SK-N-MC (cell line): ENCODE measurements around the gene MARK2.
A peak's percentile ranks its signal among the peaks of the same experiment; 100 is the strongest.
"Not testable (repeated sequence)": the region's sequence is repeated elsewhere in the genome, so short reads cannot be mapped to it uniquely, and the experiment has no call there.

Experiments used
- DNase-seq: peaks from one replicate; pipeline ENCODE4 v3.0.0-alpha.2; 2011; ENCODE audit warnings: low read depth, low spot score
- H3K27ac ChIP-seq: fragments of 200-600 bp; sonication (generic); 2 replicates; pipeline ENCODE4 v1.5.1; 2016; ENCODE audit warnings: mixed run types
- H3K36me3 ChIP-seq: fragments of 200-600 bp; sonication (generic); 2 replicates; pipeline ENCODE4 v1.6.1; 2017; ENCODE audit warnings: antibody characterized with exemption, low read length, mixed read lengths; ENCODE audit not compliant: insufficient read depth
- H3K4me3 ChIP-seq: fragments of 200-600 bp; sonication (generic); 2 replicates; pipeline ENCODE4 v1.5.1; 2016
- H3K9ac ChIP-seq: fragments of 200-600 bp; sonication (generic); 2 replicates; pipeline ENCODE4 v1.8.0; 2017; ENCODE audit warnings: mixed run types, mixed read lengths; ENCODE audit not compliant: insufficient read length
- H3K9me3 ChIP-seq: fragments of 200-600 bp; sonication (generic); 2 replicates; pipeline ENCODE4 v1.6.1; 2017; ENCODE audit warnings: low read depth, mild to moderate bottlenecking, antibody characterized with exemption, low read length, moderate library complexity, mixed read lengths
- EZH2 ChIP-seq: fragments of 200-600 bp; sonication (generic); IDR thresholded peaks from one replicate; pipeline ENCODE4 v1.6.1; 2017; ENCODE audit warnings: antibody characterized with exemption
- FOXP2 ChIP-seq: optimal IDR thresholded peaks from 2 replicates; pipeline ENCODE3; 2011; ENCODE audit warnings: mild to moderate bottlenecking, moderate library complexity; ENCODE audit not compliant: insufficient read depth; ENCODE audit errors: extremely low read length, control extremely low read depth
- POLR2AphosphoS5 ChIP-seq: IDR thresholded peaks from 2 replicates; pipeline ENCODE4 v1.6.1; 2012; ENCODE audit warnings: mild to moderate bottlenecking, low read depth, low read length, borderline replicate concordance

Gene MARK2

GRCh38 chr11:63838678-63839507 lies at the start of gene MARK2:
TSS of gene MARK2 (plus strand) at chr11:63839110. CDS start at chr11:63839507, 397 bp downstream.
- H3K36me3 ChIP-seq = peaks cover 13% of the 10 kb centered on the region
- TF ChIP-seq FOXP2 (no peak), EZH2 (no peak), POLR2AphosphoS5 (peak; percentile 75)
- peak within 1 kb of the TSS; percentile 93 for H3K9ac ChIP-seq
- peak within 1 kb of the TSS; percentile 60; the same call in 1 of the 2 replicates for H3K27ac ChIP-seq
- peak; percentile 94 for DNase-seq
- peak within 1 kb of the TSS; percentile 87 for H3K4me3 ChIP-seq
- H3K9me3 ChIP-seq = no peaks in the 10 kb centered on the region

- no peaks in the 10 kb centered on the region for H3K9me3 ChIP-seq
- no peak overlapping the region for H3K27ac ChIP-seq
- H3K4me3 ChIP-seq = no peak overlapping the region
- no peak for DNase-seq
- no peaks in the 10 kb centered on the region for H3K36me3 ChIP-seq
- no peak overlapping the region for H3K9ac ChIP-seq
- TF ChIP-seq EZH2 (no peak), FOXP2 (no peak), POLR2AphosphoS5 (no peak)
These were observed 47.3 kb upstream of the MARK2 start for GRCh38 chr11:63791495-63792167.

GRCh38 chr11:63793161-63793560 lies 45.7 kb upstream of the MARK2 start:
- no peaks in the 10 kb centered on the region for H3K36me3 ChIP-seq
- no peaks in the 10 kb centered on the region for H3K9me3 ChIP-seq
- no peak for TF ChIP-seq FOXP2
- no peak for TF ChIP-seq EZH2
- no peak for TF ChIP-seq POLR2AphosphoS5
- DNase-seq = no peak
- no peak overlapping the region for H3K4me3 ChIP-seq
- no peak overlapping the region for H3K27ac ChIP-seq
- no peak overlapping the region for H3K9ac ChIP-seq

GRCh38 chr11:63795066-63795465 lies 43.8 kb upstream of the MARK2 start:
- Histone ChIP-seq H3K9me3 (no peaks in the 10 kb centered on the region), H3K36me3 (no peaks in the 10 kb centered on the region)

GRCh38 chr11:63800921-63801320 lies 38.0 kb upstream of the MARK2 start:
- Histone ChIP-seq H3K27ac (no peak overlapping the region), H3K9ac (no peak overlapping the region), H3K36me3 (no peaks in the 10 kb centered on the region), H3K4me3 (no peak overlapping the region), H3K9me3 (no peaks in the 10 kb centered on the region)
- TF ChIP-seq EZH2 (no peak), FOXP2 (no peak), POLR2AphosphoS5 (no peak)
- DNase-seq = no peak

More at GRCh38 chr11:63795066-63795465, 43.8 kb upstream of the MARK2 start:
- no peak for DNase-seq
- H3K4me3 ChIP-seq = no peak overlapping the region
- no peak overlapping the region for H3K27ac ChIP-seq
- H3K9ac ChIP-seq = no peak overlapping the region
- TF ChIP-seq FOXP2 = no peak
- no peak for TF ChIP-seq POLR2AphosphoS5
- no peak for TF ChIP-seq EZH2

- H3K9ac ChIP-seq = no peak overlapping the region
- no peak overlapping the region for H3K4me3 ChIP-seq
- H3K36me3 ChIP-seq = no peaks in the 10 kb centered on the region
- DNase-seq = no peak
- TF ChIP-seq FOXP2 = no peak
- TF ChIP-seq POLR2AphosphoS5 = no peak
- no peak for TF ChIP-seq EZH2
- no peak overlapping the region for H3K27ac ChIP-seq
- H3K9me3 ChIP-seq = no peaks in the 10 kb centered on the region
These were observed 36.1 kb upstream of the MARK2 start for GRCh38 chr11:63802637-63803414.

- no peak for DNase-seq
- no peak for TF ChIP-seq EZH2
- TF ChIP-seq POLR2AphosphoS5 = no peak
- no peak for TF ChIP-seq FOXP2
- no peak overlapping the region for H3K27ac ChIP-seq
These were observed 34.7 kb upstream of the MARK2 start for GRCh38 chr11:63804259-63804658.

GRCh38 chr11:63805844-63806415 lies 33.0 kb upstream of the MARK2 start:
- H3K4me3 ChIP-seq = no peak overlapping the region
- TF ChIP-seq EZH2 (no peak), POLR2AphosphoS5 (no peak), FOXP2 (no peak)
- no peak for DNase-seq
- no peaks in the 10 kb centered on the region for H3K36me3 ChIP-seq
- H3K27ac ChIP-seq = no peak overlapping the region
- no peak overlapping the region for H3K9ac ChIP-seq
- H3K9me3 ChIP-seq = no peaks in the 10 kb centered on the region

More at GRCh38 chr11:63804259-63804658, 34.7 kb upstream of the MARK2 start:
- H3K9ac ChIP-seq = no peak overlapping the region
- no peaks in the 10 kb centered on the region for H3K36me3 ChIP-seq
- H3K4me3 ChIP-seq = no peak overlapping the region
- H3K9me3 ChIP-seq = no peaks in the 10 kb centered on the region

- DNase-seq, H3K27ac ChIP-seq, H3K9me3 ChIP-seq, H3K4me3 ChIP-seq, H3K36me3 ChIP-seq, H3K9ac ChIP-seq: not testable (repeated sequence)
These were observed 28.5 kb upstream of the MARK2 start for GRCh38 chr11:63810383-63810782.
